RWPE1 (cell line): ENCODE results near the gene LZIC.

Experiments used
- CTCF ChIA-PET: fragments of 350-600 bp; sonication (Branson Sonifier 250); formaldehyde crosslinking; extraction: SDS; loops from one replicate; lab custom pipeline; 2021; lab: Yijun Ruan, JAX
- POLR2A ChIA-PET: fragments of 400-600 bp; formaldehyde crosslinking; extraction: SDS; loops from one replicate; lab custom pipeline; 2020; ENCODE audit warnings: antibody characterized with exemption; ENCODE audit not compliant: low non-redundant PET; lab: Yijun Ruan, JAX
- DNase-seq: peaks from one replicate; pipeline ENCODE4 v3.0.0; 2012; ENCODE audit warnings: low spot score
- H3K27ac ChIP-seq: fragments of 450-650 bp; 2 replicates; pipeline ENCODE4 v1.5.1; 2017
- TF ChIP-seq, protein P1 (sequence below): fragments of 450-650 bp; conservative IDR thresholded peaks from 2 replicates; pipeline ENCODE4 v1.5.1; 2017; ENCODE audit warnings: low read depth, mild to moderate bottlenecking

LZIC gene

DNA sequence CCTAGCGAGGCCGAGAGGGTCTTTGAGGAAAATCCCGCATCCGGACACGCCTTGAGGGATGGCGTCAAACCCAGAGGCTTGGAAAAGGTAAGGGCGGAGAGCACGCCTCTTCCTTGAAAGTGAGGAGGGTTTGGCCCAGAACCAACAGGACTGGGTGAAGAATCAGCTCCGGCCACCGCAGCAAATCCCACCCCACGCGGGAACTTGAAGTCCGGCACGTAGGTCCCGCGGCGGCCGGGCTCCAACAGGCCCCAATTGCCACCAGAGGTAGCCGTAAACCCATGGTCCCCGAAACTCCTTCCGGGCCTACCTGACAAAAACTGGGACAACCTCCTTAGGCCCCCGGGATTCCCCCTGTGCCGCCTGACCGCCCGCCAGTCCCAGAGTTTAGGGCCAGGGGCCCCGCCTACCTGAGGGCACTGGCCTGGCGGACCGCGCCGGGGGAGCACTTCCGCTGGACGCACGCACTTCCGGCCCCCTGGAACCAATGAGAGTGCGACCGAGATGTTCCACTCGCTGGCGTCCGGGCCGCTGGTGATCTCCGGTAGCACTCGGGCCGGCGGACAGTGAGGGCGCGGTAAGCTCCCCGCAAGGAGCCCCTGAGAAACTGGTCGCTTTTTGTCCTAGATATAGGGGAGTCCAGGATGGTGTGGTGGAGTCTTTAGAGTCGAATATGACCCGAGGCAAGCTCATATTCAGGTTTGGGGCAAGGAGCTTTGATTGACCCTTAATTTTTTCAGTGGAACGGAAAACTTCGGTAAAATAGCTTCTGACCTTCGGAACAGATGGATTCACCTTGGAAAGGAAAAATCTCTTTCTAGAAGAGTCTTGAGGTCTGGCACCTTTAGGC is at the start of gene LZIC, which contains the start of gene NMNAT1:
TSS of gene LZIC (minus strand) at position 453 of the 850 bp plus-strand sequence. CDS start 6,772 bp downstream, outside the sequence.
TSS of gene NMNAT1 (plus strand) at position 537 of the 850 bp plus-strand sequence. CDS start 28,599 bp downstream, outside the sequence.
- CTCF ChIA-PET: interaction anchor here (0.5 to 1.2 kb wide), 7 partner anchors 17 to 487 kb away, joined by 3 to 6 read pairs (median 3); partner anchors contain the start of gene CENPS
- DNase-seq: peak; percentile 96
- POLR2A ChIA-PET: interaction anchor here (0.7 to 1.1 kb wide), 2 partner anchors 18 to 26 kb away, joined by 3 to 5 read pairs; no protein-coding TSS in a partner anchor
- H3K27ac ChIP-seq: peak within 1 kb of the TSS; percentile 89
- TF ChIP-seq, protein P1, sequence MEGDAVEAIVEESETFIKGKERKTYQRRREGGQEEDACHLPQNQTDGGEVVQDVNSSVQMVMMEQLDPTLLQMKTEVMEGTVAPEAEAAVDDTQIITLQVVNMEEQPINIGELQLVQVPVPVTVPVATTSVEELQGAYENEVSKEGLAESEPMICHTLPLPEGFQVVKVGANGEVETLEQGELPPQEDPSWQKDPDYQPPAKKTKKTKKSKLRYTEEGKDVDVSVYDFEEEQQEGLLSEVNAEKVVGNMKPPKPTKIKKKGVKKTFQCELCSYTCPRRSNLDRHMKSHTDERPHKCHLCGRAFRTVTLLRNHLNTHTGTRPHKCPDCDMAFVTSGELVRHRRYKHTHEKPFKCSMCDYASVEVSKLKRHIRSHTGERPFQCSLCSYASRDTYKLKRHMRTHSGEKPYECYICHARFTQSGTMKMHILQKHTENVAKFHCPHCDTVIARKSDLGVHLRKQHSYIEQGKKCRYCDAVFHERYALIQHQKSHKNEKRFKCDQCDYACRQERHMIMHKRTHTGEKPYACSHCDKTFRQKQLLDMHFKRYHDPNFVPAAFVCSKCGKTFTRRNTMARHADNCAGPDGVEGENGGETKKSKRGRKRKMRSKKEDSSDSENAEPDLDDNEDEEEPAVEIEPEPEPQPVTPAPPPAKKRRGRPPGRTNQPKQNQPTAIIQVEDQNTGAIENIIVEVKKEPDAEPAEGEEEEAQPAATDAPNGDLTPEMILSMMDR: no peak

DNA sequence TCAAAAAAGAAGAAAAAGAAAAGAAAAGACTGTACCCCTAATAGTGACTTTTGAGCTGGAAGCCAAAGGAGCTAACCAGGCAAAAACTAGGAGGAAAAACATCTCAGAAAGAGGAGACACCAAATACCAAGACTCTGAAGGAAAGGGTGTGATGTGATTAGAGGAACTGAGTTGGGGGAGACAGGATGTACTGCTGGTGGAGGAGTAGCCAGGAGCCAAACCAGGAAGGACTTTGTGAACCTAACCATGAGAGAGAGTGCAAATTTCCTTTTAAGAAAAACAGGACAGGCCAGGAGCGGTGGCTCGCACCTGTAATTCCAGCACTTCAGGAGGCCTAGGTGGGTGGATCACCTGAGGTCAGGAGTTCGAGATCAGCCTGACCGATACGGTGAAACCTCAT is 49.7 kb upstream of the LZIC start:
- no peak for DNase-seq
- ChIA-PET CTCF (no interaction called here), POLR2A (no interaction called here)
- no peak overlapping the region for H3K27ac ChIP-seq
- TF ChIP-seq, protein P1: no peak

DNA sequence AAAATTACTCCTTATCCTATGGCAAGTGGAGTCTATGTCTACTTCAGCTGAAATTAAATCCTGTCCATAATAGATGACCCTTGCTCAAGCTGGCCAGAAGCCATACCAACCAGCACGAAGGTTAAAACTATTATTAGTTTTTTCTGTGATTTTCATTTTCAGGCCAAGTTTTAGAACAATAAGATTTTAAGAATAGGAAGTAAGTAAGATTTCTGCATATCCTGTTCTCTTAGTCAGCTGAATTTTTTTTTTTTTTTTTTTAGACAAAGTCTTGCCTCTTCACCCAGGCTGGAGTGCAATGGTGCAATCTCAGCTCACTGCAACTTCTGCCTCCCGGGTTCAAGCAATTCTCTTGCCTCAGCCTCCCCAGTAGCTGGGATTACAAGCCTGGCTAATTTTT is 47.8 kb upstream of the LZIC start:
- DNase-seq: no peak
- H3K27ac ChIP-seq: no peak overlapping the region
- ChIA-PET POLR2A (no interaction called here), CTCF (interaction anchor here (0.6 to 0.7 kb wide), 3 partner anchors 8 to 331 kb away, joined by 3 to 7 read pairs (median 3); no protein-coding TSS in a partner anchor)
- TF ChIP-seq, protein P1: no peak

DNA sequence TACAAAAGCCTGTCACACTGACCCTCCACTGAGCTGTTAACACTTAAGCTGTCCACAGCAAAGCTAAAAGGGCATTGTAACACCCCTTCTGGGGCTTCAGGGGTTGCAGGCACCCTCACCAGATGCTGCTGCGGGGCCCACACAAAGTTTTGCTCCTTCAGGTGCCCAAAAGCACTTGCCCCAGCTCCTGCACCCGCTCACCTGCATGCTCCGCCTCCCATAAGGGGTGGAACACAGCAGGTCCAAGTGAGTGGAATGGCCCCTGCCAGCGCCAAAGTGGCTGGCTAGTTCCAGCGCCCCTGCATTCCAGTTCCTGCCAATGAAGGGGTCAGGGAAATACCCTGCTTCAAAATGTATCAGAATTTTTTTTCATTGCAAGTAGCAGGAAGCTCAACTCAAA is 46.6 kb upstream of the LZIC start:
- no peak overlapping the region for H3K27ac ChIP-seq
- TF ChIP-seq, protein P1: no peak
- CTCF ChIA-PET: interaction anchor here (0.6 kb wide), 2 partner anchors 8 to 1435 kb away, joined by 3 to 5 read pairs; no protein-coding TSS in a partner anchor
- DNase-seq: no peak
- POLR2A ChIA-PET: no interaction called here

DNA sequence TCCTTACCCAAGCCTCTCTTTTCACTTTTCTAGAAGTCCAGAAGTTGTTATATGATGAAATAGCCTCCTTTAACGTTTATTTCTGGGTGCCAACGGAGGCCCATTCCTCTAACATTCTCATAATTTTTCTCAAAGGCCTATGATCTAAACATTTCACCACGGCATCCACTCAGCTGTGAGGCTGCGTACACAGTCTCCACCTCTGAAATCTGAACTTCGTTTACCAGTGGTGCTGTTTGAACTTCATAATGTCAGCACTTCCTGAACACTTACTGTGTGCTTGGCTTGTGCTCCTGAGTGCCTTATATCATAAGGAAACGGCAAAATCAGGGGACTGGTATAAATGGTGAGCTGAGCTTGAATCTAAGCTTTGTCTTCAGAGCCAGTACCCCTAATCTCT is 41.8 kb upstream of the LZIC start:
- POLR2A ChIA-PET: no interaction called here
- DNase-seq: no peak
- CTCF ChIA-PET: no interaction called here
- H3K27ac ChIP-seq: no peak overlapping the region
- TF ChIP-seq, protein P1: no peak

DNA sequence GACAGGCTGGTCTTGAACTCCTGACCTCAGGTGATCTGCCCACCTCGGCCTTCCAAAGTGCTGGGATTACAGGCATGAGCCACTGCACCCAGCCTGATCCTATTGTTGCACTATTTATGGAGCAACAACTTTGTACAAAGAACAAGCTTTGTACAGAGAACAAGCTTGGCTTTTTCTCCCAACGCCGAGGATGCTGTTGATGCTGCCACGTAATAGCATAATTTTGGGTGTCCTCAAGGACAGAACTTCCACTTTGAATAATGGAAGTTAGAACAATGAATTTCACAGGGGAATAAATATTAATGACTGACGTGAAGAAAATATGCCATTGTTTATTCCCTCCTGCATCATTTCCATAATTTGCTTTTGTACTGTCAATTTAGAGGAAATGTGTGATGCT is 41.1 kb upstream of the LZIC start:
- TF ChIP-seq, protein P1: no peak
- POLR2A ChIA-PET: no interaction called here
- H3K27ac ChIP-seq: no peak overlapping the region
- CTCF ChIA-PET: interaction anchor here (1.2 kb wide), 1 partner anchor 169 kb away, joined by 8 read pairs; no protein-coding TSS in a partner anchor
- DNase-seq: no peak
